DND-41 (cell line): Measurements from ENCODE around the gene AREG.

Experiments
- EZH2 ChIP-seq: IDR thresholded peaks from 3 replicates; pipeline ENCODE4 v1.6.1; 2012; ENCODE audit warnings: borderline replicate concordance, low read depth, mild to moderate bottlenecking, moderate library complexity, low read length, inconsistent platforms; ENCODE audit not compliant: severe bottlenecking
- TF ChIP-seq, protein P1 (sequence below): IDR thresholded peaks from 2 replicates; pipeline ENCODE4 v1.5.1; 2012; ENCODE audit warnings: borderline replicate concordance, low read length, moderate library complexity, mild to moderate bottlenecking; ENCODE audit not compliant: poor library complexity, severe bottlenecking; ENCODE audit errors: extremely low read depth

DNA sequence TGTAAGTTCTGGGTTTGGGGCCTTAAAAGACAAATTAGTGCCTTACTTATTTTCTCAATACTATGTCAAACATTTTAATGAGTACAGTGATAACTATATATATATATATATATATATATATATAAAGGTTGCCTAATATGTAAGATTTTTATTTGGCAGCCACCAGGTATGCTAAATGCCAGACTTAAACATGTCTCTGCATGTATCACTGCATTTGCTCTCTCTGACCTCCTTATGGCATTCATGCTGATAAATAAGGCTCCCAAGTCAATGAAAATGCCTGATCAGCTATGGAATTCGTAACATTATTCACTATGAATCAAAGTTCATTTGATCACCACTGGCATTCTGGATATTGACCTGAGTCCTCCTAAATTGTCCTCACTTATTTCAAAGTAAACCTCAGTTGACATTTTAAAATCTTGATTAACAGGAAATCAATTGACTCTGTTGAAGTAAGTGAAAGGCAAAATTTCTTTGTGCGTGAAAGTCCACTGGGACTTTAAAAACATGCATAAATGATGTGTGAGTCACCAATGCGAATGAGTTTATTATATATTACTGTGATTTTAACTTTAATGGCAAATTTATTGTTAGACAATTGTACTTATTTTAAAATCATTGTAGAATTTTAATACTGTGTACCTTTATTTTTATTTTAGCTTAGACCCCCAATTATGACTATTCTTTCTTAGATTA lies 29.2 kb upstream of the AREG start:
- TF ChIP-seq, protein P1, sequence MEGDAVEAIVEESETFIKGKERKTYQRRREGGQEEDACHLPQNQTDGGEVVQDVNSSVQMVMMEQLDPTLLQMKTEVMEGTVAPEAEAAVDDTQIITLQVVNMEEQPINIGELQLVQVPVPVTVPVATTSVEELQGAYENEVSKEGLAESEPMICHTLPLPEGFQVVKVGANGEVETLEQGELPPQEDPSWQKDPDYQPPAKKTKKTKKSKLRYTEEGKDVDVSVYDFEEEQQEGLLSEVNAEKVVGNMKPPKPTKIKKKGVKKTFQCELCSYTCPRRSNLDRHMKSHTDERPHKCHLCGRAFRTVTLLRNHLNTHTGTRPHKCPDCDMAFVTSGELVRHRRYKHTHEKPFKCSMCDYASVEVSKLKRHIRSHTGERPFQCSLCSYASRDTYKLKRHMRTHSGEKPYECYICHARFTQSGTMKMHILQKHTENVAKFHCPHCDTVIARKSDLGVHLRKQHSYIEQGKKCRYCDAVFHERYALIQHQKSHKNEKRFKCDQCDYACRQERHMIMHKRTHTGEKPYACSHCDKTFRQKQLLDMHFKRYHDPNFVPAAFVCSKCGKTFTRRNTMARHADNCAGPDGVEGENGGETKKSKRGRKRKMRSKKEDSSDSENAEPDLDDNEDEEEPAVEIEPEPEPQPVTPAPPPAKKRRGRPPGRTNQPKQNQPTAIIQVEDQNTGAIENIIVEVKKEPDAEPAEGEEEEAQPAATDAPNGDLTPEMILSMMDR = no peak
- TF ChIP-seq EZH2 = no peak
